CD4-positive, alpha-beta T cell treated with Interleukin-15 for 1 hour (primary cell): ENCODE measurements around the gene PM20D2.

Source experiments
- DNase-seq: peaks from one replicate; pipeline ENCODE4 v3.0.0-alpha.2; 2020

Gene PM20D2

GRCh38 chr6:89209457-89209856, 63.6 kb downstream of the PM20D2 start:
- DNase-seq, result no peak

GRCh38 chr6:89212472-89212871, 66.6 kb downstream of the PM20D2 start:
- DNase-seq, result no peak

GRCh38 chr6:89214197-89214596, 68.3 kb downstream of the PM20D2 start:
- no peak for DNase-seq
